Skeletal muscle tissue (tissue), 5 donors: ENCODE results near the gene ACP4. TPM values are rescaled to one million over a fixed set of nuclear protein-coding genes. Genes with fewer than 3 reads are reported as not detected.

Experiments
- H3K27ac ChIP-seq: one replicate; pipeline ENCODE4 v1.7.0; 2013; ENCODE audit warnings: mild to moderate bottlenecking, low read depth, low read length, inconsistent platforms
- H3K27me3 ChIP-seq, 3 donors: one replicate each; pipeline ENCODE4 v1.7.0; 2013; ENCODE audit warnings: low read length in 3 of 3; ENCODE audit not compliant: control insufficient read depth in 3 of 3, insufficient read depth in 3 of 3
- H3K36me3 ChIP-seq, 3 donors: one replicate each; pipeline ENCODE4 v1.7.0; 2013; ENCODE audit warnings: low read length in 3 of 3; ENCODE audit not compliant: control insufficient read depth in 3 of 3, insufficient read depth in 3 of 3
- H3K4me1 ChIP-seq, 3 donors: one replicate each; pipeline ENCODE4 v1.7.0; 2013; ENCODE audit warnings: low read length in 3 of 3, mild to moderate bottlenecking in 3 of 3; ENCODE audit not compliant: control insufficient read depth in 3 of 3, insufficient read depth in 3 of 3
- H3K4me3 ChIP-seq, 3 donors: one replicate each; pipeline ENCODE4 v1.7.0; 2013; ENCODE audit warnings: low read length in 3 of 3
- H3K9ac ChIP-seq, 3 donors: one replicate each; pipeline ENCODE4 v1.7.0; 2013; ENCODE audit warnings: low read length in 3 of 3, mild to moderate bottlenecking in 3 of 3, moderate library complexity in 2 of 3, low read depth in 1 of 3
- H3K9me3 ChIP-seq, 3 donors: one replicate each; pipeline ENCODE4 v1.7.0; 2013; ENCODE audit warnings: low read length in 3 of 3; ENCODE audit not compliant: control insufficient read depth in 3 of 3
- small RNA-seq: library from RNA; depleted of rRNA; stranded (forward); fragments of <200 nt; gene quantifications from one replicate; pipeline ENCODE3, GENCODE V24; 2014
- total RNA-seq: library from RNA; depleted of rRNA; stranded (reverse); fragments of >200 nt; gene quantifications from one replicate; pipeline ENCODE4 v1.2.3, GENCODE V29; 2014
- donor health status: Osteomylitis.

ACP4 gene
- total RNA-seq, 1 donor from 2014 or later = not detected

DNA sequence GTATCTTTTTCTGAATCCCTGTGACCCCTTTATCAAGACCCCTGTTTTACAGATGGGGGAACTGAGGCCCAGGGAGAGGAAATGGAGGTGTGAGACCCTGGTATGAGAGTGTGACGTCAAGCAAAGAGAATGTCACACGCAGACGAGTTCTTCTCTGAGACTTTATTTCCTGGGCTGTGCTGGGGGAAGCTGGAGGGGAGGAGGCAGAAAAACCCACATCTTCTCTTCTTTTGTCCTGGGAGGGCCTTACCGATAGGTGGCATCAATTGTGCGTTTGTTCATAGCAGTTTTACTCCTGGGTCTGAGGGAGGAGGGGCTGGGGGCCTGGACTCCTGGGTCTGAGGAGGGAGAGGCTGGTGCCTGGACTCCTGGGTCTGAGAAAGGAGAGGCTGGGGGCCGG, 48.0 kb downstream of the ACP4 start:
- no peak overlapping the region for H3K9ac ChIP-seq
- H3K36me3 ChIP-seq = no peaks in the 10 kb centered on the region
- H3K27me3 ChIP-seq = peaks cover 28 to 35% (median 33%) of the 10 kb centered on the region in 3 donors
- no peak overlapping the region for H3K4me3 ChIP-seq
- H3K27ac ChIP-seq = no peak overlapping the region
- H3K4me1 ChIP-seq = peaks cover 6 to 9% (median 8%) of the 10 kb centered on the region in 3 donors
- no peaks in the 10 kb centered on the region for H3K9me3 ChIP-seq

DNA sequence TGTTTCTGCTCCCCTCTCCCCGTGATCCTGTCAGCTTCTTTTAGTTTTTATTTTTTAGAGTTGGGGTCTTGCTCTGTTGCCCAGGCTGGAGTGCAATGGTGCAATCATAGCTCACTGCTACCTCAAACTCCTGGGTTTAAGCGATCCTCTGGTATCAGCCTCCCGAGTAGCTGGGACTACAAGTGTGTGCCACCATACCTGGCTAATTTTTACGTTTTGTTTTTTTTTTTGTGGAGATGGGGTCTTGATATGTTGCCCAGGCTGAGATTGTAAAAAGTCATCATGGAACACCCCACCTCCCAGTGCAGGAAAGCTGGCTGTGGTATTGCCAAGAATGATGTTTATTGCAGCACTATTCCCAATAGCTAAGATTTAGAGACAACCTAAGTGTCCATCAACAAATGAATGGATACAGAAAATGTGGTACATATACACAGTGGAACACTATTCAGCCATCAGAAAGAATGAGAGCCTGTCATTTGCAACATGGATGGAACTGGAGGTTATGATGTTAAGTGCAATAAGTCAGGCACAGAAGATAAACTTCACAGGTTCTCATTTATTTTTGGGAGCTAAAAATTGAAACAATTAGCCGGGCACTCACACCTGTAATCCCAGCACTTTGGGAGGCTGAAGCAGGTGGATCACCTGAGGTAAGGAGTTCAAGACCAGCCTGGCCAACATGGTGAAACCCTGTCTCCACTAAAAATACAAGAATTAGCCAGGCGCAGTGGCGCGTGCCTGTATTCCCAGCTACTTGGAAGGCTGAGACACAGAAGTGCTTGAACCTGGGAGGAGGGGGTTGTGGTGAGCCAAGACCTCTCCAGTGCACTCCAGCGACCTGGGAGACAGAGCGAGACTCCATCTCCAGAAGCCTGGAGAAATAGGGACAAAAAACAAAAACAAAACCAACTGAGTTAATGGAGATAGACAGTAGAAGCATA, 49.8 kb downstream of the ACP4 start:
- Histone ChIP-seq H3K4me1 (peaks cover 6 to 9% (median 8%) of the 10 kb centered on the region in 3 donors), H3K9me3 (peaks cover 0 to 3% (median 0%) of the 10 kb centered on the region in 3 donors), H3K36me3 (no peaks in the 10 kb centered on the region), H3K27me3 (peaks cover 22 to 31% (median 29%) of the 10 kb centered on the region in 3 donors), H3K4me3 (no peak overlapping the region), H3K27ac (no peak overlapping the region), H3K9ac (no peak overlapping the region)

- Histone ChIP-seq H3K4me1 (no peaks in the 10 kb centered on the region), H3K9ac (no peak overlapping the region), H3K27ac (no peak overlapping the region), H3K4me3 (no peak overlapping the region), H3K9me3 (peaks cover 0 to 3% (median 0%) of the 10 kb centered on the region in 3 donors), H3K27me3 (peaks cover 9 to 14% (median 10%) of the 10 kb centered on the region in 3 donors), H3K36me3 (no peaks in the 10 kb centered on the region)
Observed at GRCh38 chr19:50842130-50842529, 51.9 kb downstream of the ACP4 start.

DNA sequence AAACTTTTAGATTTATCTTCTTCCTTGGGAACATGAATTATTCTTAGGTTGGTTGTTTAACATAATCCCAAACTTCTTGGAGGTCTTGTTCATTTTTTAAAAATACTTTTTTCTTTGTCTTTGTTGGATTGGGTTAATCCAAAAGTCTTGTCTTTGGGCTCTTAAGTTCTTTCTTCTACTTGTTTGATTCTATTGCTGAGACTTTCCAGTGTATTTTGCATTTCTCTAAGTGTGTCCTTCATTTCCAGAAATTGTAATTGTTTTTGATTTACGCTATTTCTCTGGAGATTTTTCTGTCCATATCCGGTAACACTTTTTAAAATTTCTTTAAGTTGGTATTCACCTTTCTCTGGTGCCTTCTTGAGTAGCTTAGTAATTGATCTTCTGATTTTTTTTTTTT, 53.0 kb downstream of the ACP4 start:
- no peak overlapping the region for H3K9ac ChIP-seq
- no peaks in the 10 kb centered on the region for H3K4me1 ChIP-seq

DNA sequence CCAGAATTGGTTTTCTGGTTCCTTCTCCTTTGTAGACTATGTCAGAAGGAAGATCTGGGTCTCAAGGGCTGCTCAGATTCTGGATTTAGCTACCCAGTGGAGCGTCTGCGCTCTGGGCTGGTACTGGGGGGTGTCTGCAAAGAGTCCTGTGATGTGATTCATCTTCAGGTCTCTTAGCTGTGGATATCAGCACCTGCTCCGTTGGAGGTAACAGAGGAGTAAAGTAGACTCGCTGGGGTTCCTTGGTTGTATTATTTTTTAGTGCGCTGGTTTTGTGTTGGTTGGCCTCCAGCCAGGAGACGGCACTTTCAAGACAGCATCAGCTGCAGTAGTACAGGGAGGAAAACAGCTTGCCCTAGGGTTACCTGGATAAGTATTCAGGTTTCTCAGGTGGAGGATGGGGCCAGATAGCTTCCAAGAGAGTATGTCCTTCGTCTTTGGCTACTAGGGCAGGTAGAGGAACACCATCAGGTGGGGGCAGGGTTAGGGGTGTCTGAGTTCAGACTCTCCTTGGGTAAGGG, 53.5 kb downstream of the ACP4 start:
- no peaks in the 10 kb centered on the region for H3K4me1 ChIP-seq
- peaks cover 0 to 3% (median 0%) of the 10 kb centered on the region in 3 donors for H3K9me3 ChIP-seq
- H3K4me3 ChIP-seq = no peak overlapping the region
- no peak overlapping the region for H3K9ac ChIP-seq
- H3K27me3 ChIP-seq = peaks cover 0 to 6% (median 0%) of the 10 kb centered on the region in 3 donors
- no peak overlapping the region for H3K27ac ChIP-seq
- no peaks in the 10 kb centered on the region for H3K36me3 ChIP-seq

More for the DNA sequence above, 53.0 kb downstream of the ACP4 start:
- Histone ChIP-seq H3K27ac (no peak overlapping the region), H3K4me3 (no peak overlapping the region), H3K27me3 (peaks cover 1 to 8% (median 2%) of the 10 kb centered on the region in 3 donors), H3K36me3 (no peaks in the 10 kb centered on the region), H3K9me3 (peaks cover 0 to 3% (median 0%) of the 10 kb centered on the region in 3 donors)

DNA sequence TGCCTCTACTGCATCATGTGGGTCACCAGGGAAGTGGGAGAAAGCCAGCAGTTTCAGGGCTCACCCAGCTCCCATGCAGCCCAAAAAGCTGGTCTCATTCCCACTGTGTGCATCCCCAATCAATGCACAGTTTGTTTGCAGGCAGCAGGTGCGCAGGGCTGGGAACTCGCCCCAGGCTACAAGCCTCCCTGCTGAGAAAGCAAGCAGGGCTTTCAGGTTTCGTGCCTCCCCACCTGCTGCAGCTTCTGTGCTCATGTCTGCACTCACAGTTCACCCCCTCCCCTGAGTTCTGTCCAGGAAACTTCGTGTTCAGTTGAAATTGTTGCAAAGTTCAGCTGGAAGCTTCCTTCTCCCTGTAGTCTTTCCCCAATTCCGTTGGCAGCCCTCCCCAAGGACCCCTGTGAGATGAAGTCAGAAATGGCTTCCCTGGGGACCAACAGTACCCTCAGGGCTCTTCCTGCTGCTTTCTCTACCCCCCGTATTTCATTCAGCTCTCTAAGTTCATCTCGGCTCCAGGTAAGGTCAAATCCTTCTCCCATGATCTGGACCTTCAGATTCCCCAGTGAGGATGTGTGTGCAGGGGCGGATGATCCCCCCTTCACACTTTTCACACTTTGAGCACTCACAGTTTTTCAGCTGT, 54.2 kb downstream of the ACP4 start:
- H3K27me3 ChIP-seq = peaks cover 0 to 6% (median 0%) of the 10 kb centered on the region in 3 donors
- H3K9me3 ChIP-seq = peaks cover 0 to 3% (median 0%) of the 10 kb centered on the region in 3 donors
- no peaks in the 10 kb centered on the region for H3K4me1 ChIP-seq
- no peak overlapping the region for H3K27ac ChIP-seq
- H3K4me3 ChIP-seq = no peak overlapping the region
- no peaks in the 10 kb centered on the region for H3K36me3 ChIP-seq
- H3K9ac ChIP-seq = no peak overlapping the region

Small RNA genes lying within 50 kb of the gene (small RNA-seq; reads per million reads assigned to genes)
- 107 reads per million, percentile 96 among the genes with 10 or more reads in this experiment for gene SNORD88A
- not detected for gene SNORD88B
- gene SNORD88C = not detected

Other genes starting within 250 kb of the ACP4 start
- 5.2 TPM for gene LRRC4B, start 222.0 kb upstream of the ACP4 start, total RNA-seq
- gene SYT3, start 150.5 kb upstream of the ACP4 start, total RNA-seq = not detected
- gene C19orf81, start 141.0 kb upstream of the ACP4 start, total RNA-seq = not detected
- gene SHANK1, start 70.6 kb upstream of the ACP4 start, total RNA-seq = 6.8 TPM
- gene CLEC11A, start 67.1 kb upstream of the ACP4 start, total RNA-seq = 11.5 TPM
- not detected for gene GPR32, start 20.0 kb upstream of the ACP4 start, total RNA-seq
- gene KLK1, start 33.4 kb downstream of the ACP4 start, total RNA-seq = not detected
- not detected for gene KLK15, start 43.2 kb downstream of the ACP4 start, total RNA-seq
- gene KLK3, start 64.5 kb downstream of the ACP4 start, total RNA-seq = not detected
- not detected for gene KLK2, start 83.0 kb downstream of the ACP4 start, total RNA-seq
- gene KLK4, start 121.0 kb downstream of the ACP4 start, total RNA-seq = not detected
- not detected for gene KLK5, start 162.6 kb downstream of the ACP4 start, total RNA-seq
- gene KLK6, start 179.2 kb downstream of the ACP4 start, total RNA-seq = not detected
- gene KLK7, start 193.5 kb downstream of the ACP4 start, total RNA-seq = not detected
- not detected for gene KLK8, start 211.2 kb downstream of the ACP4 start, total RNA-seq
- gene KLK10, start 229.3 kb downstream of the ACP4 start, total RNA-seq = under 0.01 TPM
- not detected for gene KLK11, start 236.2 kb downstream of the ACP4 start, total RNA-seq
- not detected for gene KLK12, start 244.6 kb downstream of the ACP4 start, total RNA-seq